GM18861 (cell line): ENCODE measurements around the gene HOXB5.

Source experiments
- ATAC-seq: cut with Tn5 transposase; IDR thresholded peaks from one replicate; pipeline ENCODE4 v1.9.1; 2021; ENCODE audit not compliant: unreplicated experiment

HOXB5 gene

GRCh38 chr17:48576479-48577309 is 16.9 kb downstream of the HOXB5 start:
- ATAC-seq = no peak

- no peak for ATAC-seq
These were observed 17.7 kb downstream of the HOXB5 start for GRCh38 chr17:48575673-48576478.

- no peak for ATAC-seq
These were observed 18.5 kb downstream of the HOXB5 start for GRCh38 chr17:48575066-48575582.

GRCh38 chr17:48574505-48575065 is 19.0 kb downstream of the HOXB5 start:
- ATAC-seq = no peak

GRCh38 chr17:48571826-48572417 is 21.7 kb downstream of the HOXB5 start:
- no peak for ATAC-seq

- ATAC-seq = no peak
These were observed 22.4 kb downstream of the HOXB5 start for GRCh38 chr17:48571024-48571818.

- ATAC-seq = no peak
These were observed 23.1 kb downstream of the HOXB5 start for GRCh38 chr17:48570325-48571023.

GRCh38 chr17:48569674-48570324 is 23.8 kb downstream of the HOXB5 start:
- ATAC-seq = no peak

GRCh38 chr17:48569240-48569582 is 24.4 kb downstream of the HOXB5 start:
- no peak for ATAC-seq

- ATAC-seq = no peak
These were observed 24.9 kb downstream of the HOXB5 start for GRCh38 chr17:48568499-48569239.

GRCh38 chr17:48567646-48568354 is 25.8 kb downstream of the HOXB5 start:
- ATAC-seq = no peak

- no peak for ATAC-seq
These were observed 26.4 kb downstream of the HOXB5 start for GRCh38 chr17:48567209-48567608.

- no peak for ATAC-seq
These were observed 26.9 kb downstream of the HOXB5 start for GRCh38 chr17:48566717-48567116.

- no peak for ATAC-seq
These were observed 27.5 kb downstream of the HOXB5 start for GRCh38 chr17:48565925-48566710.

- no peak for ATAC-seq
These were observed 28.5 kb downstream of the HOXB5 start for GRCh38 chr17:48565022-48565554.

GRCh38 chr17:48564188-48565021 is 29.2 kb downstream of the HOXB5 start:
- ATAC-seq = no peak
